Large intestine (tissue), 3 donors: ENCODE results near the gene GJC3. TPM values are rescaled to one million over a fixed set of nuclear protein-coding genes. Genes with fewer than 3 reads are reported as not detected.

Source experiments
- DNase-seq, 2 donors: peaks; one replicate each; pipeline versions ENCODE4 v3.0.0 to v3.0.0-alpha.2; 2013
- H3K27ac ChIP-seq: one replicate; pipeline ENCODE4 v1.5.1; 2013; ENCODE audit warnings: low read length
- H3K27me3 ChIP-seq: 2 replicates; pipeline ENCODE4 v1.6.1; 2013; ENCODE audit warnings: low read length; ENCODE audit not compliant: control insufficient read depth, insufficient read depth
- H3K36me3 ChIP-seq: 2 replicates; pipeline ENCODE4 v1.6.1; 2013; ENCODE audit warnings: low read length; ENCODE audit not compliant: control insufficient read depth, insufficient read depth
- H3K4me1 ChIP-seq: one replicate; pipeline ENCODE4 v1.6.1; 2013; ENCODE audit warnings: low read length; ENCODE audit not compliant: control insufficient read depth, insufficient read depth
- H3K4me3 ChIP-seq: one replicate; pipeline ENCODE4 v1.5.1; 2013; ENCODE audit warnings: low read length
- H3K9me3 ChIP-seq: one replicate; pipeline ENCODE4 v1.6.1; 2013; ENCODE audit warnings: mild to moderate bottlenecking, low read depth, low read length, moderate library complexity; ENCODE audit not compliant: control insufficient read depth
- WGBS: methylation state at CpG from one replicate; pipeline ENCODE4 v1.1.5; 2013; ENCODE audit warnings: low lambda C conversion rate; ENCODE audit not compliant: insufficient coverage; 5-methylcytosine and 5-hydroxymethylcytosine counted together
- polyA plus RNA-seq: library from polyadenylated mRNA; unstranded; fragments of 120-200 nt; gene quantifications from one replicate; pipeline ENCODE4 v1.2.1, GENCODE V29; 2013

Gene GJC3
- polyA plus RNA-seq, 1 donor, result 0.54 TPM

DNA sequence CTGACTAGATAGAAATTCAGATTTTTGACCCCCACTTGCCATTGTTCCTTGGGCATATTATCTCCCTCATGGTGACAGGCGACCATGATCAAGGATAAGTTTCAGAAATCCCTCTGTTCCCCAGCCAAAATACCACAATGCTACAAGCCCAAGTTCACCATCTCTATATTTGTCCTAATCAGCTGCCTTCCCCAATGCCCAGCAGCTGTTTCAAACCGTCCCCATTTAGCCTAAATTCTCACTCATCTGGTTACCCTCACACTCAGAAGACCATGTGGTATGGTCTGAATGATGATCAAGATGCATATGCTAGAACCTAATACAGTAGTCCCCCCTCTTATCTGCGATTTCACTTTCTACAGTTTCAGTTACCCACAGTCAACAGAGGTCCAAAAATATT lies 956 bp upstream of the GJC3 start:
- H3K4me1 ChIP-seq, result no peaks in the 10 kb centered on the region
- H3K36me3 ChIP-seq, result no peaks in the 10 kb centered on the region
- no peaks in the 10 kb centered on the region for H3K9me3 ChIP-seq
- no peak for DNase-seq
- H3K27ac ChIP-seq, result no peak overlapping the region
- WGBS, result 100% methylated on average over 1 of the region's 3 CpGs
- H3K4me3 ChIP-seq, result no peak overlapping the region
- H3K27me3 ChIP-seq, result peaks cover 14% of the 10 kb centered on the region

DNA sequence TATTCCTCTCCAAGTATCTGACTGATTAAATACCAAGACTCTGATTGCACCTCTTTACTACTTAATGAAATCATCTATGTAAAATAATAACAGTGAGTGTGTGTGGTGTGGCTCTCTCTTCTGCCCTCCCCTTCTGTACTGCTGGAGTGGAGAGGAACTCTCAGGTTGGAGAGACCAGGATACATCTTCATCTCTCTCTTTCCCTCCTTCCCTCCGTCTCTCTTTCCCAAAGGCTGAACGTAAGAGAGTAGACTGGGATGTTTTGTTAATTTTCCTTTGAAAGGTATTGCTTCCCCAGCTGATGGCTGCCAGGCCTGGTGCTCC lies 272 bp upstream of the GJC3 start:
- WGBS, result no CpG with 5 or more reads among the region's 2 CpGs
- no peak for DNase-seq
- no peak overlapping the region for H3K4me3 ChIP-seq
- no peaks in the 10 kb centered on the region for H3K36me3 ChIP-seq
- H3K4me1 ChIP-seq, result no peaks in the 10 kb centered on the region
- H3K9me3 ChIP-seq, result no peaks in the 10 kb centered on the region
- no peak overlapping the region for H3K27ac ChIP-seq
- H3K27me3 ChIP-seq, result peaks cover 14% of the 10 kb centered on the region

DNA sequence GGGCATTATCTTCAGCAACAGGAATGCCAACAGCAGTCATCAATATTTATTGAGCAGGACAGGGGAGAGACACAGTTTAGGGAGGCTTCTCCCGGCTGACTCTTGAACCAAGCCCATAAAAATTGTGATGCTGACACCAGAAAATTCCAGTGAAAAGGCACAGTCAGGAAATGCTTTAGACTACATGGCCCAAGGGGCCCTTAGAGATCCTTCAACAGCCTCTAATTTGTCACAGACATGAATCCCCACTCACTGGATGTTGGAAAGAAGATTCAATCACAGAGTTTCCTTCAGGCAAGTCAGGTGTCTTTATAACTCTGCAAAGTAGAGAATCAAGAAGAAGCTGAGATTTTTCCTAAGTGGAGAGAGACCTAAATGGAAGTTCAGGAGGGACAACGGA lies 1.2 kb downstream of the GJC3 start:
- Histone ChIP-seq H3K36me3 (no peaks in the 10 kb centered on the region), H3K4me1 (no peaks in the 10 kb centered on the region), H3K27me3 (peaks cover 14% of the 10 kb centered on the region), H3K4me3 (no peak overlapping the region), H3K27ac (no peak overlapping the region), H3K9me3 (no peaks in the 10 kb centered on the region)
- 100% methylated on average over 1 of the region's 2 CpGs for WGBS
- DNase-seq, result no peak

DNA sequence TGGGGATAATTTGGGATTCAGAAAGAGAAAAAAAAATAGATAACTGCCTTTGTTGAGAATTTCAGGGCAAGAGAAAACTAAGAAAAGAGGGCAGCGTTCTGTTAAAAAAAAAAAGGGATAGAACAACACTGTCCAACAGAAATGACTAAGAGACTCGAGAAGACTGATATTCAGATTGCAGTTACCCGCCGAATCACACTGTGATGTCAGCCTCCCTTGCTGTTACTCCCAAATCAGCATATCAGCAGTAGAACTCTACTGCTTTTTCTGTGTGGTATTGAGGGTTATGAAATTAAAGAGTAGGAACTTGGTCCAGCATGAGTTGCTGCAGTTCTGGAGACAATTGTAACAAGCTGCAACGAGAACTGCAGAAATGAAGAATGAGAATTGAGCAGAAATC lies 1.9 kb downstream of the GJC3 start:
- 97% methylated on average over 4 of the region's 5 CpGs for whole genome bisulfite sequencing
- Histone ChIP-seq H3K27ac (no peak overlapping the region), H3K27me3 (peaks cover 14% of the 10 kb centered on the region), H3K4me1 (no peaks in the 10 kb centered on the region), H3K4me3 (no peak overlapping the region), H3K9me3 (no peaks in the 10 kb centered on the region), H3K36me3 (no peaks in the 10 kb centered on the region)
- no peak for DNase-seq

DNA sequence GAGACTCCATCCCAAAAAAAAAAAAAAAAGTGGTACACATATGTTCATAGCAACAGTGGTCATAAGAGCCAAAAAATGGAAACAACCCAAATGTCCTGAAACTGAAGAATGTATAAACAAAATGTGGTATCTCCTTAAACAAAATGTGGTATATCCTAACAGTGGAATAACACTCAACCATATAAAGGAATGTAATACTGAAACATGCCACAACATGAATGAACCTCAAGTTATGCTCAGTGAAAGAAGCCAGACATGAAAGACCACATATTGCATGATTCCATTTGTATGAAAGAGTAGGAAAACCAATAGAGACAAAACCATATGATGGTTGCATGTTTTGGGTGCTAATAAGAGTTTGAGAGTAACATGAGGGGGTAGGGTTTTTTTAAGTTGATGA lies 3.1 kb downstream of the GJC3 start:
- Histone ChIP-seq H3K36me3 (no peaks in the 10 kb centered on the region), H3K27me3 (peaks cover 11% of the 10 kb centered on the region)
- DNase-seq, result no peak

DNA sequence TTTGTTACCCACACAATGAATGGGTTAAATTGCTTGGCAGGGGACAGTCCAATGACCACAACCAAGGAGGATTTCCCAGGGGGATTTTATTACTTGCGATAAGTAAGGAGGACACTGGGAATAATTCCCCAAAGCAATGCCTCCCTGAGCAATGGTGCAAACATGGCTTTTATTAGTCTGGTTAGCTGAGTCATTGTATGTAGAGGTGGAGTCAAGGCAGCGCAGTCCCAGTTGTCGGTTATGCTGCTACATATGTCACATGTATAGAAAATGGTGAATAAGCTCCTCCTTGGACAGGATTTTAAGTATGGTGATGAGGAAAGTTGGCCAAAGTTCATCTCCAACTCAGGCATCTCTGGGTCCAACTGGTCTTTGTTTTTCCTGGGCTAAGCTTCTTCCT lies 6.2 kb downstream of the GJC3 start:
- peaks cover 6% of the 10 kb centered on the region for H3K27me3 ChIP-seq
- H3K9me3 ChIP-seq, result no peaks in the 10 kb centered on the region
- H3K36me3 ChIP-seq, result no peaks in the 10 kb centered on the region
- no peak overlapping the region for H3K4me3 ChIP-seq
- DNase-seq, result no peak
- no CpG with 5 or more reads among the region's 3 CpGs for WGBS
- H3K27ac ChIP-seq, result no peak overlapping the region
- peaks cover 2% of the 10 kb centered on the region for H3K4me1 ChIP-seq

More for the DNA sequence above, 3.1 kb downstream of the GJC3 start:
- no peaks in the 10 kb centered on the region for H3K4me1 ChIP-seq
- no peak overlapping the region for H3K4me3 ChIP-seq
- no peaks in the 10 kb centered on the region for H3K9me3 ChIP-seq
- no peak overlapping the region for H3K27ac ChIP-seq

DNA sequence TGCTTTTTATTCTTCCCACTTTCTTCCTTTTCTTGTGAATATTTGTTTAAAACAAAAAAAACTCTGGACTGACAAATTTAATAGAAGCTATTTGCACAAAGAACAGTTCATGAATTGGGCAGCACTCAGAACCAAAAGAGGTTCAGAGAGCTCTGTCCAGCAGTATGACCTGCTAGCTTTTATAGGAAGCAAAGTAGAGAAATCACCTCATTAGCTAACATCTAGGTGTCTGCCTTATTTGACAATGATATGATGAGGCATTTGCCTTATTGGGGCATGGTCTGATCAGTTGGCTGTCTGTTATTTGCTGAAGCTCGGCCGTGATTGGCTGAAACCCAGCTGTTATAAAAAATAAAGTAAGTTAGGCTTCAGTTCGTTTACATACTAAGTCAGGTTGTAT lies 9.3 kb downstream of the GJC3 start:
- Histone ChIP-seq H3K27me3 (no peaks in the 10 kb centered on the region), H3K36me3 (peaks cover 14% of the 10 kb centered on the region), H3K9me3 (no peaks in the 10 kb centered on the region), H3K4me3 (peak overlapping the region; percentile 78), H3K27ac (no peak overlapping the region), H3K4me1 (peaks cover 7% of the 10 kb centered on the region)
- 100% methylated on average over 1 of the region's 3 CpGs for WGBS
- DNase-seq, result no peak

DNA sequence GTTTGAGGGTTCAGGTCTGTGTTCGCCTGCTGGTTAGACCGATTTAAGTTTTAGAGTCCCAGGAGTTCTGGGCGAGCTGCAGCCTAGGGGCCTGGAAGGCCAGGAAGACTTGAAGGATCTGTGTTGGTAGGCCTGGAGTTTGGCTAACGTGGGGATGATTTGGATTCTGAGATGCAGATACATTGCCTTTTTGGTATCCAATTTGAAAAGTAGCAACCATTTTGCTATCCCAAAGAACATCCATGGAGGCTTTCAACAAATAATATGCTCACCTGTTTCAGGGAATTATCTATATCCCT lies 9.7 kb downstream of the GJC3 start:
- H3K4me1 ChIP-seq, result peaks cover 7% of the 10 kb centered on the region
- H3K4me3 ChIP-seq, result peak overlapping the region; percentile 78
- WGBS, result no CpG with 5 or more reads among the region's 4 CpGs

DNA sequence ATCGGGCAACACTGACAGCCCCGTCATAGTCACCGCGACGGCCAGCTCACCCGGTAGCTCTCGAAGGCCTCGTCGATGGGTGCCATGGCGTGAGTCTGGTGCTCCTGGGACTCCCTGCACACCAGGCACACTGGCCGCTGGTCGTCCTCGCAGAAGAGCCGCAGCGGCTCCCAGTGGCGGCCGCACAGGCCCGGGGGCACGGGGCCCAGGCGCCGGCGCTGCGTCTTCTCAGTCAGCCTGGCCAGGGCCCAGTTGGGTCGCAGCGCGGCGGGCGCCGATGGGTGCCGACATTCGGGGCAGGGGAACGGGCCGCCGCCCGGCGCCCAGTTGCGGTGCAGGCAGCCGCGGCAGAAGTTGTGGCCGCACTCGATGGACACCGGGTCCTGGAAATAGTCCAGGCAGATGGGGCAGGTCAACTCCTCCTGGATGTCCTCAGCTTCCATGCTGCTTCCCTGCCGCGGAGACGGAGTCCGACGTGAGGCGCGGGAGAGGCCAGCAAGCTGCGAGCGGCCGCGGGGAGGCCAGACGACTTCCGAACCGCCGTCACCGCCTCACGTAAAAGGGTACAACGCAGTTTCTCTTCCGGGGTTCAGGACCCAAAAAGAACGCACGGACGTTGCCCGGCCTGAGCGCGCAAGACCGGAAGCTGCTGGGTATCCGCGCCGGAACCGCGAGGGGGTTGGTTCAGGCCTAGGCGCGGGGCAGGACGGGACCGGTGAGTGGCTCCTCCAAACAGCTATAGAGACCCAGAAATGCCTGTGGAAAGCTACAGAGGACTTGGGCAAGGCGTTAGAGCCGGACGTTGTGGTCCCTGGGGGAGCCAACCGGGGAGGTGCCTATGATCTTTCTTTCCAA lies 10.2 kb downstream of the GJC3 start, which contains the start of gene TRIM4:
Gene TRIM4, minus strand, starts transcription at position 572 of the 855 bp plus-strand sequence. Its CDS starts 129 bp downstream, at position 443.
- no CpG with 5 or more reads among the region's 81 CpGs for WGBS
- Histone ChIP-seq H3K4me3 (peak within 1 kb of the TSS; percentile 78), H3K27ac (peak within 1 kb of the TSS; percentile 85), H3K4me1 (peaks cover 7% of the 10 kb centered on the region), H3K27me3 (no peaks in the 10 kb centered on the region), H3K9me3 (no peaks in the 10 kb centered on the region), H3K36me3 (peaks cover 14% of the 10 kb centered on the region)
- DNase-seq, result peak; percentile 88 to 93

More for the DNA sequence above, 9.7 kb downstream of the GJC3 start:
- DNase-seq, result no peak
- H3K27me3 ChIP-seq, result no peaks in the 10 kb centered on the region
- H3K27ac ChIP-seq, result peak overlapping the region; percentile 85
- H3K36me3 ChIP-seq, result peaks cover 14% of the 10 kb centered on the region
- H3K9me3 ChIP-seq, result no peaks in the 10 kb centered on the region

DNA sequence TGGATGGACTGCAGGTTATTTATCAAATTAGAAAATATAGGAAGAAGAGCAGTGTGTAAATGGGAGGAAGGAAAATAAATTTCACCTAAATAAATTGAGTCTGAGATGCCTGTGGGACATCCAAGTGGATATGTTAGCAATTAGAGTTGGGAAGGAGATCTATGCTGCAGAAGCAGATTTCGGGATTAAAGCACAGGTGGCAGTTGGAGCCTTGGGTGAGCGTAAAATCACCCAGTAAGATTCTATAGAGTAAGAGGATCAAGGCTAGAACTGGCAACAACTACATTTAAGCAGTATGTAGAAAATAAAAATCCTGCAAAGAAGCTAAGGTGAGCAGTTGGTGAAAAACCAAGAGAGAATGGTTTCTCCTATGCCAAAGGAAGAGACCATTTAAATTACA lies 18.4 kb downstream of the GJC3 start:
- Histone ChIP-seq H3K4me1 (no peaks in the 10 kb centered on the region), H3K4me3 (no peak overlapping the region), H3K27me3 (no peaks in the 10 kb centered on the region), H3K9me3 (no peaks in the 10 kb centered on the region), H3K36me3 (peaks cover 36% of the 10 kb centered on the region), H3K27ac (no peak overlapping the region)
- DNase-seq, result no peak
- no CpG with 5 or more reads among the region's 2 CpGs for WGBS

DNA sequence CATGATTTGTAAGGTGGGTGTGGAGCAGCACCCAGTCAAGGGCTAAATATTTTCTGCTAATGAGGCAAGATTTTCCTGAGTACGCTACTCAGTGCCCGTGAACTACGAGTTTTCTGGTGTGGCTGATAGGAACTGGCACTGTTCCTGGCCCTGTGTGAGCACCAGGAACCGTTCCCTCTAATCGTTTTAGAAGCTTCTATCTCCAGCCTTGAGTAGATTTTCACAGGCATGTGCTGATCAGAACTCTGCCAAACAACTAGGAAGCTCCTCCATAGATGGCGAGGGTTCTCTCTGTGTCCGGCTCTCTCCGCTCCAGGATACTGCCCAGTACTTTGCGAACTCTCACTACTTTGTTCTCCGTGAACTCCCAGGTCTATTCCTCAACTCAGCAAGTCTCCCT lies 27.8 kb downstream of the GJC3 start:
- WGBS, result 100% methylated on average over 2 of the region's 10 CpGs
- no peak for DNase-seq
- no peaks in the 10 kb centered on the region for H3K9me3 ChIP-seq
- H3K27me3 ChIP-seq, result no peaks in the 10 kb centered on the region
- H3K36me3 ChIP-seq, result peaks cover 50% of the 10 kb centered on the region
- no peaks in the 10 kb centered on the region for H3K4me1 ChIP-seq
- H3K4me3 ChIP-seq, result no peak overlapping the region
- H3K27ac ChIP-seq, result no peak overlapping the region
